ENCODE results near the gene NEXN. TPM values are rescaled to one million over a fixed set of nuclear protein-coding genes. Genes with fewer than 3 reads are reported as not detected.
A peak's percentile ranks its signal among the peaks of the same experiment; 100 is the strongest.

The NEXN gene
- total and polyA plus RNA-seq, 2 of the 13 experiments (the other 11 are each of a cell fraction or from before 2014, with no cell fraction given) = 0.07 to 0.97 TPM

DNA sequence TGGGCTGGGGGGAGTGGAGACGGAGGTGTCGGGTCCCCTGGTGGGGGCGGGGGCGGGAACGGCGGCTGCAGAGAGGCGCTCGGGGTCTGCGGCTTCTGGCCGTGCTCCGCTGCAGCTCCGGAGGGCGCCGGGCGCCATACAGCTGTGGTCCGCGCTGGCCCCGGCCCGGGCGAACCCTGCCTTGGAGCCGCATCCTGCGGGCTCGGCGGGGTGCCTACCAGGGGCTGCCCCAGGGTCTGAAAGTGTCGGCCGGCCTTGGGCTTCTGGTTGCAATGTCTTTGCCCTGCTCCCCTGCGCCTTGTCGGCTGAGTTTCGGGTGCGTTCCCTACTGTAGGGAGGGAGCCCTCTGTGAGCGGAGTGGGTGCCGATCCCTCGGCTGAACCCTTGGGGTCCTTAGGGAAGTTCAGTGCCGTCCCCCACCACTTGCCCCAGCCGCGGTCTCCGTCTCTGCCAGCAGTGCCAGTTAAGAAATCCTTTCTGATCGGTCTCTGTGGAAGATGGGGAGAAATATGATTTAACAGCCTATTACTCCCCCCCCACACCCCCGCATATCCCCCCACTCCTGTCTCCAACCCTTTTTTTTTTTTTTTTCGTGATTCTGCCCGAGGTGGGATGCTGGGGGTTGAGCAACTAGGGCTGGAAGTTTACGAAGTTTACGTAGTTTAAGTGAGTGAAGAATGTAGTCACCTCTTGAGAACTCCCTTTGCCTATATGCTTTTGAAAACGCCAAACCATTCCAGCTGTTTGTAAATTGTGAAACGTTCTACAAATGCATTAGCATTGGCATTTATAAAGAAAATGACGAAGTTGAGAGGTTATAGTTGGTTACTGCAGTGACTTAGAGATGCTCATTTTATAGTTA is 588 bp downstream of the NEXN start (continued):
- TF ChIP-seq FOXP1 (IDR thresholded peaks at IDR 0.05) = no peak
- TF ChIP-seq FOXP1 (CRISPR knock-in tag; IDR thresholded peaks at IDR 0.05) = no peak
- no peak for TF ChIP-seq ZFX (CRISPR knock-in tag; IDR thresholded peaks at IDR 0.05; ENCODE audit: low read depth)
- 0 out of 2 replicates have a peak, but pooled peaks have one; percentile 60 for TF ChIP-seq KAT7 (CRISPR knock-in tag; IDR thresholded peaks at IDR 0.05; ENCODE audit: borderline replicate concordance)
- TF ChIP-seq MTF2 (CRISPR knock-in tag; IDR thresholded peaks at IDR 0.05; ENCODE audit: borderline replicate concordance) = no peak
- no peak for TF ChIP-seq ZNF253 (CRISPR knock-in tag; IDR thresholded peaks at IDR 0.05; ENCODE audit: borderline replicate concordance)
- peak; percentile 32; the same call in 1 of the 2 replicates for TF ChIP-seq KDM5B (CRISPR knock-in tag; IDR thresholded peaks at IDR 0.05; ENCODE audit: borderline replicate concordance)
- no peak for TF ChIP-seq MEF2D (CRISPR knock-in tag; IDR thresholded peaks at IDR 0.05)
- no peak for TF ChIP-seq RNF2 (conservative IDR thresholded peaks at IDR 0.05; ENCODE audit: low read depth)
- TF ChIP-seq MBNL3 (CRISPR knock-in tag; conservative IDR thresholded peaks at IDR 0.05) = no peak
- TF ChIP-seq ZNF180 (CRISPR knock-in tag; IDR thresholded peaks at IDR 0.05; ENCODE audit: borderline replicate concordance, low read depth) = no peak
- TF ChIP-seq ZNF746 (CRISPR knock-in tag; IDR thresholded peaks at IDR 0.05) = no peak
- TF ChIP-seq, protein P1, sequence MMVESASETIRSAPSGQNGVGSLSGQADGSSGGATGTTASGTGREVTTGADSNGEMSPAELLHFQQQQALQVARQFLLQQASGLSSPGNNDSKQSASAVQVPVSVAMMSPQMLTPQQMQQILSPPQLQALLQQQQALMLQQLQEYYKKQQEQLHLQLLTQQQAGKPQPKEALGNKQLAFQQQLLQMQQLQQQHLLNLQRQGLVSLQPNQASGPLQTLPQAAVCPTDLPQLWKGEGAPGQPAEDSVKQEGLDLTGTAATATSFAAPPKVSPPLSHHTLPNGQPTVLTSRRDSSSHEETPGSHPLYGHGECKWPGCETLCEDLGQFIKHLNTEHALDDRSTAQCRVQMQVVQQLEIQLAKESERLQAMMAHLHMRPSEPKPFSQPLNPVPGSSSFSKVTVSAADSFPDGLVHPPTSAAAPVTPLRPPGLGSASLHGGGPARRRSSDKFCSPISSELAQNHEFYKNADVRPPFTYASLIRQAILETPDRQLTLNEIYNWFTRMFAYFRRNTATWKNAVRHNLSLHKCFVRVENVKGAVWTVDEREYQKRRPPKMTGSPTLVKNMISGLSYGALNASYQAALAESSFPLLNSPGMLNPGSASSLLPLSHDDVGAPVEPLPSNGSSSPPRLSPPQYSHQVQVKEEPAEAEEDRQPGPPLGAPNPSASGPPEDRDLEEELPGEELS (CRISPR knock-in tag; IDR thresholded peaks at IDR 0.05) = no peak
- TF ChIP-seq ZNF773 (CRISPR knock-in tag; IDR thresholded peaks at IDR 0.05; ENCODE audit: borderline replicate concordance) = 0 out of 2 replicates have a peak, but pooled peaks have one; percentile 70
- no peak for TF ChIP-seq CREB1 (IDR thresholded peaks at IDR 0.05)
- TF ChIP-seq CREB1 (CRISPR knock-in tag; IDR thresholded peaks at IDR 0.05) = no peak
- TF ChIP-seq MTF1 (CRISPR knock-in tag; IDR thresholded peaks at IDR 0.05) = no peak
- TF ChIP-seq ZNF337 (CRISPR knock-in tag; IDR thresholded peaks at IDR 0.05; ENCODE audit: borderline replicate concordance, low read depth) = no peak
- no peak for TF ChIP-seq XRCC5 (optimal IDR thresholded peaks at IDR 0.05; ENCODE audit: low read length)
- no peak for TF ChIP-seq ZNF563 (CRISPR knock-in tag; IDR thresholded peaks at IDR 0.05)
- no peak for TF ChIP-seq KLF6 (CRISPR knock-in tag; IDR thresholded peaks at IDR 0.05)
- TF ChIP-seq, protein P2, sequence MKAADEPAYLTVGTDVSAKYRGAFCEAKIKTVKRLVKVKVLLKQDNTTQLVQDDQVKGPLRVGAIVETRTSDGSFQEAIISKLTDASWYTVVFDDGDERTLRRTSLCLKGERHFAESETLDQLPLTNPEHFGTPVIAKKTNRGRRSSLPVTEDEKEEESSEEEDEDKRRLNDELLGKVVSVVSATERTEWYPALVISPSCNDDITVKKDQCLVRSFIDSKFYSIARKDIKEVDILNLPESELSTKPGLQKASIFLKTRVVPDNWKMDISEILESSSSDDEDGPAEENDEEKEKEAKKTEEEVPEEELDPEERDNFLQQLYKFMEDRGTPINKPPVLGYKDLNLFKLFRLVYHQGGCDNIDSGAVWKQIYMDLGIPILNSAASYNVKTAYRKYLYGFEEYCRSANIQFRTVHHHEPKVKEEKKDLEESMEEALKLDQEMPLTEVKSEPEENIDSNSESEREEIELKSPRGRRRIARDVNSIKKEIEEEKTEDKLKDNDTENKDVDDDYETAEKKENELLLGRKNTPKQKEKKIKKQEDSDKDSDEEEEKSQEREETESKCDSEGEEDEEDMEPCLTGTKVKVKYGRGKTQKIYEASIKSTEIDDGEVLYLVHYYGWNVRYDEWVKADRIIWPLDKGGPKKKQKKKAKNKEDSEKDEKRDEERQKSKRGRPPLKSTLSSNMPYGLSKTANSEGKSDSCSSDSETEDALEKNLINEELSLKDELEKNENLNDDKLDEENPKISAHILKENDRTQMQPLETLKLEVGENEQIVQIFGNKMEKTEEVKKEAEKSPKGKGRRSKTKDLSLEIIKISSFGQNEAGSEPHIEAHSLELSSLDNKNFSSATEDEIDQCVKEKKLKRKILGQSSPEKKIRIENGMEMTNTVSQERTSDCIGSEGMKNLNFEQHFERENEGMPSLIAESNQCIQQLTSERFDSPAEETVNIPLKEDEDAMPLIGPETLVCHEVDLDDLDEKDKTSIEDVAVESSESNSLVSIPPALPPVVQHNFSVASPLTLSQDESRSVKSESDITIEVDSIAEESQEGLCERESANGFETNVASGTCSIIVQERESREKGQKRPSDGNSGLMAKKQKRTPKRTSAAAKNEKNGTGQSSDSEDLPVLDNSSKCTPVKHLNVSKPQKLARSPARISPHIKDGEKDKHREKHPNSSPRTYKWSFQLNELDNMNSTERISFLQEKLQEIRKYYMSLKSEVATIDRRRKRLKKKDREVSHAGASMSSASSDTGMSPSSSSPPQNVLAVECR (CRISPR knock-in tag; IDR thresholded peaks at IDR 0.05; ENCODE audit: borderline replicate concordance) = peak; percentile 44; the same call in 1 of the 2 replicates
- TF ChIP-seq ZNF629 (CRISPR knock-in tag; conservative IDR thresholded peaks at IDR 0.05) = no peak
- TF ChIP-seq, protein P3, sequence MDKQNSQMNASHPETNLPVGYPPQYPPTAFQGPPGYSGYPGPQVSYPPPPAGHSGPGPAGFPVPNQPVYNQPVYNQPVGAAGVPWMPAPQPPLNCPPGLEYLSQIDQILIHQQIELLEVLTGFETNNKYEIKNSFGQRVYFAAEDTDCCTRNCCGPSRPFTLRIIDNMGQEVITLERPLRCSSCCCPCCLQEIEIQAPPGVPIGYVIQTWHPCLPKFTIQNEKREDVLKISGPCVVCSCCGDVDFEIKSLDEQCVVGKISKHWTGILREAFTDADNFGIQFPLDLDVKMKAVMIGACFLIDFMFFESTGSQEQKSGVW (CRISPR knock-in tag; IDR thresholded peaks at IDR 0.05; ENCODE audit: borderline replicate concordance) = no peak

Measured in HepG2 (cell line).